Measurements from ENCODE around the gene BAAT. TPM values are rescaled to one million over a fixed set of nuclear protein-coding genes. Genes with fewer than 3 reads are reported as not detected.

Gene BAAT
- total and polyA plus RNA-seq, 2 of the 13 experiments (the other 11 are each of a cell fraction or from before 2014, with no cell fraction given), result 0.71 to 7.9 TPM

DNA sequence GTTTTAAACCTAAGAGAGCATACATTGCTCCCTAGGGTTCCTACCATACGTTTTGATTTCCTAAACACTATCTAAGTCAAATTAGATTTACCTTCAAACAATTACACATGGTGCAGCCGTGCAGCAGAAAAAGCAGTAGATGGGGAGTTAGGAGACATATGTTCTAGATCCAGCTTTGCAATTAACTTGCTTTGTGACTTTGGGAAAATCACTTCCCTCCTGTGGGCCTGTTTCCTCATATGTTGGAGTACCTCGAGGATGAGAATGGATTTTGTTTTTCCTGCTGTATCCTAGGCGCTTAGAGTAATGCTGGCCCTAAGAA, 12.9 kb upstream of the BAAT start:
- no peak overlapping the region for H2AFZ ChIP-seq (ENCODE audit: low read length)
- WGBS (ENCODE audit: low lambda C conversion rate), result under 1% methylated on average over 4 of the region's 4 CpGs
- peak overlapping the region; percentile 89 for H3K9ac ChIP-seq (ENCODE audit: insufficient read depth, low read depth, low read length)
- ATAC-seq (peak; percentile 5), FAIRE-seq (no peak), DNase-seq (ENCODE audit: low spot score) (no peak)
- H3K9me3 ChIP-seq (ENCODE audit: low read length), result peaks cover 19% of the 10 kb centered on the region
- H3K4me1 ChIP-seq (ENCODE audit: insufficient read depth, low read length), result peaks cover 73% of the 10 kb centered on the region
- peak overlapping the region; percentile 85 for H3K27ac ChIP-seq (ENCODE audit: extremely low read length, insufficient read depth, low read length)
- H3K79me2 ChIP-seq (ENCODE audit: insufficient read depth, low read length), result peaks cover 96% of the 10 kb centered on the region
- BruUV-seq (replicated peaks), result no TSS peak
- CTCF ChIA-PET (ENCODE audit: low intra/inter-chr PET ratio, low total read pairs), result no interaction called here
- POLR2A ChIA-PET, result interaction anchor here (1.4 to 2.6 kb wide), 3 partner anchors 25 to 73 kb away, joined by 10 to 54 read pairs (median 23); no protein-coding TSS in a partner anchor
- H3K4me3 ChIP-seq (replicated peaks in 1 of 3; ENCODE audit: insufficient read depth in 1 of 3, low read depth in 2 of 3, low read length in 3 of 3), result peak overlapping the region; percentile 74 to 86 (median 76)
- intact Hi-C loops (cut with micrococcal nuclease; ENCODE audit: unreplicated experiment) (loop anchor here (1.0 to 5.0 kb wide), 5 partner anchors 24 to 135 kb away; partner anchors contain the start of gene RNF20), in situ Hi-C loops (cut with HindIII; ENCODE audit: extremely low pct_ligation_motif_present, low pct_unique_long_range_greater_than_20kb) (loop anchor here (5.0 to 10.0 kb wide), 3 partner anchors 60 to 283 kb away; partner anchors contain the start of gene RNF20)
- H4K20me1 ChIP-seq (ENCODE audit: insufficient read depth, low read length), result 0 out of 2 replicates have a peak, but pooled peaks cover 7% of the 10 kb centered on the region
- peak overlapping the region; percentile 84 for H3K4me2 ChIP-seq (ENCODE audit: low read depth, low read length)
- H3K27me3 ChIP-seq (ENCODE audit: control insufficient read depth in 1 of 2, insufficient read depth in 2 of 2, low read length in 2 of 2), result no peaks in the 10 kb centered on the region; a peak in 1 of 5 replicates
- H3K36me3 ChIP-seq (replicated peaks in 1 of 2; ENCODE audit: control insufficient read depth in 1 of 2, insufficient read depth in 2 of 2, low read length in 2 of 2), result peaks cover 2 to 45% of the 10 kb centered on the region in 2 experiments
- TF ChIP-seq ZNF614 (CRISPR knock-in tag; IDR thresholded peaks at IDR 0.05; ENCODE audit: borderline replicate concordance) (0 out of 2 replicates have a peak, but pooled peaks have one; percentile 7), ZNF558 (CRISPR knock-in tag; IDR thresholded peaks at IDR 0.05; ENCODE audit: borderline replicate concordance) (0 out of 2 replicates have a peak, but pooled peaks have one; percentile 24), PCBP2 (optimal IDR thresholded peaks at IDR 0.05; ENCODE audit: low read depth, low read length, poor library complexity, severe bottlenecking) (no peak), ZBTB20 (CRISPR knock-in tag; IDR thresholded peaks at IDR 0.05; ENCODE audit: borderline replicate concordance, low read depth) (0 out of 2 replicates have a peak, but pooled peaks have one; percentile 11), GFI1 (CRISPR knock-in tag; IDR thresholded peaks at IDR 0.05; ENCODE audit: borderline replicate concordance) (peak; percentile 13; the same call in 1 of the 2 replicates), ZSCAN30 (CRISPR knock-in tag; IDR thresholded peaks at IDR 0.05) (peak; percentile 62; the same call in 1 of the 2 replicates), MIXL1 (CRISPR knock-in tag; IDR thresholded peaks at IDR 0.05) (0 out of 2 replicates have a peak, but pooled peaks have one; percentile 36), RARA (CRISPR knock-in tag; IDR thresholded peaks at IDR 0.05) (0 out of 2 replicates have a peak, but pooled peaks have one; percentile 5), HHEX (CRISPR knock-in tag; IDR thresholded peaks at IDR 0.05) (0 out of 2 replicates have a peak, but pooled peaks have one; percentile 0), DPF2 (CRISPR knock-in tag; IDR thresholded peaks at IDR 0.05; ENCODE audit: borderline replicate concordance, low read depth) (no peak), ZNF547 (CRISPR knock-in tag; IDR thresholded peaks at IDR 0.05) (no peak), ZNF773 (CRISPR knock-in tag; IDR thresholded peaks at IDR 0.05; ENCODE audit: borderline replicate concordance) (0 out of 2 replicates have a peak, but pooled peaks have one; percentile 8), ADNP (CRISPR knock-in tag; IDR thresholded peaks at IDR 0.05) (no peak), AGO1 (IDR thresholded peaks at IDR 0.05; ENCODE audit: low read depth, low read length, poor library complexity, severe bottlenecking) (no peak), IRF2 (CRISPR knock-in tag; IDR thresholded peaks at IDR 0.05) (0 out of 2 replicates have a peak, but pooled peaks have one; percentile 26), KDM4B (CRISPR knock-in tag; IDR thresholded peaks at IDR 0.05) (no peak)
- TF ChIP-seq, protein P1, sequence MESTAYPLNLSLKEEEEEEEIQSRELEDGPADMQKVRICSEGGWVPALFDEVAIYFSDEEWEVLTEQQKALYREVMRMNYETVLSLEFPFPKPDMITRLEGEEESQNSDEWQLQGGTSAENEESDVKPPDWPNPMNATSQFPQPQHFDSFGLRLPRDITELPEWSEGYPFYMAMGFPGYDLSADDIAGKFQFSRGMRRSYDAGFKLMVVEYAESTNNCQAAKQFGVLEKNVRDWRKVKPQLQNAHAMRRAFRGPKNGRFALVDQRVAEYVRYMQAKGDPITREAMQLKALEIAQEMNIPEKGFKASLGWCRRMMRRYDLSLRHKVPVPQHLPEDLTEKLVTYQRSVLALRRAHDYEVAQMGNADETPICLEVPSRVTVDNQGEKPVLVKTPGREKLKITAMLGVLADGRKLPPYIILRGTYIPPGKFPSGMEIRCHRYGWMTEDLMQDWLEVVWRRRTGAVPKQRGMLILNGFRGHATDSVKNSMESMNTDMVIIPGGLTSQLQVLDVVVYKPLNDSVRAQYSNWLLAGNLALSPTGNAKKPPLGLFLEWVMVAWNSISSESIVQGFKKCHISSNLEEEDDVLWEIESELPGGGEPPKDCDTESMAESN (CRISPR knock-in tag; conservative IDR thresholded peaks at IDR 0.05), result 0 out of 2 replicates have a peak, but pooled peaks have one; percentile 8
- TF ChIP-seq, protein P2, sequence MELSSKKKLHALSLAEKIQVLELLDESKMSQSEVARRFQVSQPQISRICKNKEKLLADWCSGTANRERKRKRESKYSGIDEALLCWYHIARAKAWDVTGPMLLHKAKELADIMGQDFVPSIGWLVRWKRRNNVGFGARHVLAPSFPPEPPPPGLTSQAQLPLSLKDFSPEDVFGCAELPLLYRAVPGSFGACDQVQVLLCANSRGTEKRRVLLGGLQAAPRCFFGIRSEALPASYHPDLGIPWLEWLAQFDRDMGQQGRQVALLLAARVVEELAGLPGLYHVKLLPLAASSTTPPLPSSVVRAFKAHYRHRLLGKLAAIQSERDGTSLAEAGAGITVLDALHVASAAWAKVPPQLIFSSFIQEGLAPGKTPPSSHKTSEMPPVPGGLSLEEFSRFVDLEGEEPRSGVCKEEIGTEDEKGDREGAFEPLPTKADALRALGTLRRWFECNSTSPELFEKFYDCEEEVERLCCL (CRISPR knock-in tag; IDR thresholded peaks at IDR 0.05; ENCODE audit: borderline replicate concordance), result peak; percentile 23; the same call in 1 of the 2 replicates
- TF ChIP-seq, protein P3, sequence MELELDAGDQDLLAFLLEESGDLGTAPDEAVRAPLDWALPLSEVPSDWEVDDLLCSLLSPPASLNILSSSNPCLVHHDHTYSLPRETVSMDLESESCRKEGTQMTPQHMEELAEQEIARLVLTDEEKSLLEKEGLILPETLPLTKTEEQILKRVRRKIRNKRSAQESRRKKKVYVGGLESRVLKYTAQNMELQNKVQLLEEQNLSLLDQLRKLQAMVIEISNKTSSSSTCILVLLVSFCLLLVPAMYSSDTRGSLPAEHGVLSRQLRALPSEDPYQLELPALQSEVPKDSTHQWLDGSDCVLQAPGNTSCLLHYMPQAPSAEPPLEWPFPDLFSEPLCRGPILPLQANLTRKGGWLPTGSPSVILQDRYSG (CRISPR knock-in tag; IDR thresholded peaks at IDR 0.05), result no peak

Data from HepG2 (cell line).